ENCODE results near the gene KCNMB2. TPM values are rescaled to one million over a fixed set of nuclear protein-coding genes. Genes with fewer than 3 reads are reported as not detected.
"Not testable (repeated sequence)": the region's sequence is repeated elsewhere in the genome, so short reads cannot be mapped to it uniquely, and the experiment has no call there.

KCNMB2 gene
- polyA plus RNA-seq, 2 of the 4 experiments (the other 2 are of a cell fraction) = not detected

GRCh38 chr3:178741020-178741419 is 204.8 kb downstream of the KCNMB2 start:
- FAIRE-seq (no peak), DNase-seq (ENCODE audit: low read depth in 1 of 2, low spot score in 1 of 2) (no peak), ATAC-seq (no peak)
- POLR2A ChIA-PET = no interaction called here
- CTCF ChIA-PET = no interaction called here
- Histone ChIP-seq H3K4me2 (no peak overlapping the region), H3K4me3 (no peak overlapping the region), H3K27ac (no peak overlapping the region), H3K9me3 (no peaks in the 10 kb centered on the region), H3K4me1 (no peaks in the 10 kb centered on the region)
- WGBS (ENCODE audit: missing lambda C conversion rate) = 0% methylated on average over 2 of the region's 2 CpGs
- TF ChIP-seq E2F6 (IDR thresholded peaks at IDR 0.05; ENCODE audit: borderline replicate concordance, low read depth) = no peak
- no peak for TF ChIP-seq POLR2AphosphoS2 (conservative IDR thresholded peaks at IDR 0.05; ENCODE audit: low read length)
- no peak for TF ChIP-seq HOXA7 (CRISPR knock-in tag; IDR thresholded peaks at IDR 0.05)
- no peak for TF ChIP-seq TP53 (CRISPR knock-in tag; IDR thresholded peaks at IDR 0.05)

GRCh38 chr3:178743297-178743696 is 207.1 kb downstream of the KCNMB2 start:
- H3K4me1 ChIP-seq = no peaks in the 10 kb centered on the region
- CTCF ChIA-PET = no interaction called here
- FAIRE-seq (no peak), DNase-seq (ENCODE audit: low read depth in 1 of 2, low spot score in 1 of 2) (no peak), ATAC-seq (no peak)
- H3K4me3 ChIP-seq = no peak overlapping the region
- TF ChIP-seq ZFP36 (IDR thresholded peaks at IDR 0.05; ENCODE audit: borderline replicate concordance, partially characterized antibody) (no peak), ZNF302 (CRISPR knock-in tag; IDR thresholded peaks at IDR 0.05) (no peak), BHLHE40 (IDR thresholded peaks at IDR 0.05; ENCODE audit: low read depth, low read length) (no peak), JUNB (IDR thresholded peaks at IDR 0.05) (no peak), KDM1A (IDR thresholded peaks at IDR 0.05; ENCODE audit: low read depth) (no peak), USF2 (IDR thresholded peaks at IDR 0.05) (no peak), NFE2L2 (conservative IDR thresholded peaks at IDR 0.05; ENCODE audit: low read length) (no peak), MYC (IDR thresholded peaks at IDR 0.05; ENCODE audit: borderline replicate concordance, low read length) (no peak), BCL3 (IDR thresholded peaks at IDR 0.05) (no peak), ZSCAN20 (CRISPR knock-in tag; IDR thresholded peaks at IDR 0.05) (no peak)
- POLR2A ChIA-PET = no interaction called here
- 36% methylated on average over 4 of the region's 4 CpGs for WGBS (ENCODE audit: missing lambda C conversion rate)
- no peaks in the 10 kb centered on the region for H3K9me3 ChIP-seq
- no peak overlapping the region for H3K27ac ChIP-seq
- H3K4me2 ChIP-seq = no peak overlapping the region

- H3K27ac ChIP-seq; H3K4me2 ChIP-seq; POLR2A ChIA-PET; H3K4me3 ChIP-seq; H3K9me3 ChIP-seq; ATAC-seq; CTCF ChIA-PET; FAIRE-seq; H3K4me1 ChIP-seq; DNase-seq (ENCODE audit: low read depth in 1 of 2, low spot score in 1 of 2): not testable (repeated sequence)
- WGBS (ENCODE audit: missing lambda C conversion rate) = 11% methylated on average over 5 of the region's 6 CpGs
These were observed 209.8 kb downstream of the KCNMB2 start for GRCh38 chr3:178745861-178746655.

- 2% methylated on average over 3 of the region's 3 CpGs for WGBS (ENCODE audit: missing lambda C conversion rate)
- FAIRE-seq = no peak
- no peak for TF ChIP-seq MAFK (IDR thresholded peaks at IDR 0.05; ENCODE audit: partially characterized antibody)
- TF ChIP-seq ZFP36 (IDR thresholded peaks at IDR 0.05; ENCODE audit: borderline replicate concordance, partially characterized antibody) = no peak
- TF ChIP-seq BCL3 (IDR thresholded peaks at IDR 0.05) = no peak
- TF ChIP-seq HOXB5 (CRISPR knock-in tag; IDR thresholded peaks at IDR 0.05) = no peak
- no peak for TF ChIP-seq HMGXB4 (CRISPR knock-in tag; IDR thresholded peaks at IDR 0.05; ENCODE audit: borderline replicate concordance)
- no peak for TF ChIP-seq NR3C1 (IDR thresholded peaks at IDR 0.05)
- TF ChIP-seq CHD2 (IDR thresholded peaks at IDR 0.05; ENCODE audit: low read length, partially characterized antibody) = no peak
- TF ChIP-seq FOSB (CRISPR knock-in tag; IDR thresholded peaks at IDR 0.05) = no peak
- no peak for TF ChIP-seq EHMT2 (IDR thresholded peaks at IDR 0.05; ENCODE audit: low read depth)
These were observed 212.6 kb downstream of the KCNMB2 start for GRCh38 chr3:178748874-178749273.

More at GRCh38 chr3:178748874-178749273, 212.6 kb downstream of the KCNMB2 start:
- CTCF ChIA-PET = no interaction called here
- no peak overlapping the region for H3K4me2 ChIP-seq
- H3K9me3 ChIP-seq = no peaks in the 10 kb centered on the region
- no peaks in the 10 kb centered on the region for H3K4me1 ChIP-seq
- no peak for DNase-seq (ENCODE audit: low read depth in 1 of 2, low spot score in 1 of 2)
- ATAC-seq = no peak
- POLR2A ChIA-PET = no interaction called here
- H3K4me3 ChIP-seq = no peak overlapping the region
- no peak overlapping the region for H3K27ac ChIP-seq

Data from A549 (cell line).